ENCODE measurements around the gene ZDHHC7. TPM values are rescaled to one million over a fixed set of nuclear protein-coding genes. Genes with fewer than 3 reads are reported as not detected.
A peak's percentile ranks its signal among the peaks of the same experiment; 100 is the strongest.

ZDHHC7 gene
- total RNA-seq, 1 experiment from 2014 or later, result 39.9 TPM

GRCh38 chr16:84959784-84960417 is 51.4 kb downstream of the ZDHHC7 start (continued):
- TF ChIP-seq MAX (IDR thresholded peaks at IDR 0.05) (no peak), YY1 (IDR thresholded peaks at IDR 0.05; ENCODE audit: extremely low read depth, insufficient replicate concordance, low read depth, low read length) (no peak), CBX3 (IDR thresholded peaks at IDR 0.05; ENCODE audit: low read depth) (no peak)

- Histone ChIP-seq H3K4me2 (ENCODE audit: low read length) (no peak overlapping the region), H3K4me1 (ENCODE audit: control insufficient read depth in 1 of 2, insufficient read depth in 2 of 2, low read length in 2 of 2) (no peaks in the 10 kb centered on the region), H3K27ac (ENCODE audit: low read depth, low read length) (no peak overlapping the region), H2AFZ (ENCODE audit: low read depth, low read length, poor library complexity, severe bottlenecking) (no peak overlapping the region), H4K20me1 (ENCODE audit: insufficient read depth) (no peaks in the 10 kb centered on the region), H3K27me3 (ENCODE audit: insufficient read depth, low read length) (no peaks in the 10 kb centered on the region; the same call in 1 of the 2 replicates), H3K79me2 (ENCODE audit: insufficient read depth, low read length) (no peaks in the 10 kb centered on the region), H3K9ac (ENCODE audit: low read length) (no peak overlapping the region), H3K9me2 (ENCODE audit: insufficient read depth) (no peaks in the 10 kb centered on the region), H3K4me3 (replicated peaks in 1 of 2; ENCODE audit: low read depth in 1 of 2, low read length in 2 of 2) (no peak overlapping the region), H3K36me3 (ENCODE audit: control insufficient read depth in 1 of 2, insufficient read depth in 2 of 2, low read length in 2 of 2) (no peaks in the 10 kb centered on the region), H3K9me3 (ENCODE audit: control insufficient read depth in 1 of 2, insufficient read depth in 1 of 2, low read depth in 1 of 2, low read length in 2 of 2) (no peaks in the 10 kb centered on the region)
- DNase-seq (ENCODE audit: low read depth, low spot score) (no peak), ATAC-seq (peak; percentile 80)
- intact Hi-C loops (cut with micrococcal nuclease), result no loop called here
- TF ChIP-seq RAD21 (IDR thresholded peaks at IDR 0.05; ENCODE audit: low read depth) (peak; percentile 23; the same call in 1 of the 2 replicates), CTCF (IDR thresholded peaks at IDR 0.05 in 2 of 3, conservative IDR thresholded peaks at IDR 0.05 in 1 of 3; ENCODE audit: borderline replicate concordance in 1 of 3, insufficient read depth in 1 of 3, low read depth in 2 of 3, low read length in 2 of 3) (peak; percentile 83 to 88 (median 87)), SIN3A (IDR thresholded peaks at IDR 0.05; ENCODE audit: low read depth) (no peak)
- ChIA-PET CTCF (interaction anchor here (1.0 kb wide), 1 partner anchor 12 kb away, joined by 3 read pairs; no protein-coding TSS in a partner anchor), POLR2A (no interaction called here), RAD21 (ENCODE audit: low non-redundant PET in 1 of 2, low total read pairs in 2 of 2, uncharacterized antibody in 2 of 2, unreplicated experiment in 2 of 2) (no interaction called here)
- BruUV-seq (replicated peaks), result no TSS peak
Observed at GRCh38 chr16:84959045-84959576, 52.2 kb downstream of the ZDHHC7 start.
